GM19238 (cell line): ENCODE measurements around the gene ABCC11.

Source experiments
- DNase-seq: peaks from one replicate; pipeline ENCODE4 v3.0.0; 2011; ENCODE audit warnings: low spot score; ENCODE audit not compliant: insufficient read length

The ABCC11 gene

DNA sequence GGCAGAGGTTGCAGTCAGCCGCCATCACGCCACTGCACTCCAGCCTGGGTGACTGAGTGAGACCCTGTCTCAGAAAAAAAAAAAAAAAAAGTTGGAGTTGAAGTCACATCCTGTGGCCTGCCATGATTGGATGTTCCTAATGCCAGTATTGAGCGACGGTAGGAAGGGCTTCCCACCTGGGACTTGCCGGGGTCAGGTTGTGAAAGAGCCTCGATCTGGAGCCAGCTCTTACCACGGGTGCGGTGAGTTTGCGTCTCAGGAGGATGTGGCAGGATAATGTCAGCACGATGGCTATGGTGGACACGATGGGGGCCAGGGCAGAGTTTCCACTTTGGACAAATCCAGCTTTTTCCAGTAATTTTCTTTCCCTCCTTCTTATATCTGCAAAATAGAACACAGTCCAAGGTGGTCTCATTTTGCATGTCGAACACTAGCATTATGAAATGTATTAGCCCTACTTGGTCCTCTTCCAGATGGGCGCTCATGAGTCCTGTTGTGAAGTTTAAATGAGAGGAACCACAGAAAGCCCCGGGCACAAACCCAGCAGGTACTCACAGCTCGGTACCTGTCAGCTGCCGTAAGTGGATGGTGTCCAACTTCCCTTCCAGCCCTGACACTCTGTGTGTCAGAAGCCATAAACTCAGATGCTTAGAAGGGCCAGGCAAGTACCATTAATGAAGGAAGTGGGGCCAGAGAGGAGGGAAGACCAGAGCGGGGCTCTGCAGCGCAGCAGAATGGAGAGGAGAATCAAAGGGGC is 113.7 kb downstream of the ABCC11 start:
- no peak for DNase-seq

DNA sequence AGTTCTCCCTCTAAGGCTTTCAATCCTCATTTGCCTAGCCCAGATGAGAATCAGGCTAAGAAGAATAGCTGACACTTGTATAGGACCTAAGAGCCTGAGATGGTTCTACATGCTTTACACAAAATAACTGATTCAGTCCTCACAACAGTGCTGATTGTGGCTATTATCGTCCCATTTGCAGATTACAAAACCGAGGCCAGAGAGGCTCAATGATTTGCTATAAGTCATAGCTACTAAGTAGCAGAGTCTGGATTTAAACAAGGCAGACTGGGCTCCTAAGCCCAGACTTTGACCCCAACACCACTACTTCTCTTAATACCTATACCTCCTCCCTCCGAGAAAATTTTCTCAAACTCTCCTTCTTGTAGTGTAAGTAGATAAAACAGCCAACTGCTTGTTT is 114.6 kb downstream of the ABCC11 start:
- DNase-seq = no peak

DNA sequence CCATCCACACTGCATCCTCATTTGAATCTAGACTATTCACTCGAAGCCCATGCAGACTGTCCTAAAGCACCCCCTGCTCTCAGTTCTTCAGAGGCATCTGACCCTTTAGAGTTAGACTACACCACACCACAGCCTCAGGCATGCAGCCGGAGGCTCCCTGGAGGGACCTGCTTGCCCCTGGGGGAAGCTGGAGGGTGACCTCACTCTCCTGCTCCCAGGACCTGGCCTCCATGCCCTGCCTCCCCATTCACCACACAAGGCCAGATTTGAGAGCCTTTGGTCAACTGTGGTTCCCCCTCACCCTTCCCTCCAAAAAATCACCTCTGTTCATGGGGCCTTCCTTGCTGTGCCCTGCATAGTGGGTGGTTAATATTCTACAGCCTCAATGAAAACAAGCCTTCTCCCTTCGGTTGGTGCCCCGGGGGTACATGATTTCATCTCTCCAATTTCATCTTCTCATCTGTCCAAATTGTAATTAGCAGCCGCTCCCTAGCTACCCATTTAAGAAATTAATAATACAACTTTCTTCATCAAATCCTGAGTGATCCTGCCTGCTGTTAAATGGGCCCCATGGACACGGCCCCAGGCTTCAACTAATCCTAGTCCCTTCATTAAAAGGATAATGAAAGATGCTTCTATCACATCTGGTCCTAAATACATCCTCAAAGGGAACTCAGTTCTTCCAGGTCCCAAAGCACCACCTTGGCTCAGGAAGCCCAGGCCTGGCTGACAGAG is 116.0 kb downstream of the ABCC11 start:
- no peak for DNase-seq

DNA sequence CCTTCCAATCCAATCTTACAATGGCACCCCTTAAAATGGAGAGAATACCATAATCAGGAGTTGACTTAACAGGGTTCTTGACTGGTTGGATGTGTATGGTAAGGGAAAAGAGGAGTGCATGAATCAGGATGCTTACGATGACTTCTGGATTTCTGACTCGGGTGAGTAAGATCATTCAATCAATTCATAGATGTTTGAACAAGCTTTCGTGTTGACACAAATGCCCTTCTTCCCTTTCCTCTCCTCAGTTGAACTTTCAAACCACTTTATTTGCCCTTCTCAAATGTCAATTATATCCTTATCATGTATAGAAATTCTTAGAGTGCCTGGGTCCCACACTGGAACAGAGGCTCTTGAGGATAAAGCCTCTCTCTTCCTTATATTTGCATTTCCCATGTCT is 117.4 kb downstream of the ABCC11 start:
- DNase-seq = no peak

DNA sequence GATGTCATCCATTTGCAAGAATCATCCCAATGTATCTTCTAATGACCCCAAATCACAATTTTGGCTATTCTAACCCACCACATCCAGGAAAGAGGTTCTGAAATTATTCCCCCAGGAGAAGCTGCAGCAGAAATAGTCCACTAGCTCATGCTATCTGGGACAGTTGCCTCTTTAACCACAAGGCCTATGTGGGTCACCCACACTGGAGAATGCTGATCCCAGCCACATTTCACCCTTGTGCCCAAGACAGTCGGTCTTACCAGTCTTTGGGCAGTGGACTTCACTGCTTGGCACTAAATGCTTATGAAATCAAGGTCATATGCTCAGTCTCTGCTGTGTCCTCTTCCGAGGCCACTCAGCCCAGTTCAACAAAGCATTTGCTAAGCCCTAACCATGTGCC is 118.6 kb downstream of the ABCC11 start:
- no peak for DNase-seq

DNA sequence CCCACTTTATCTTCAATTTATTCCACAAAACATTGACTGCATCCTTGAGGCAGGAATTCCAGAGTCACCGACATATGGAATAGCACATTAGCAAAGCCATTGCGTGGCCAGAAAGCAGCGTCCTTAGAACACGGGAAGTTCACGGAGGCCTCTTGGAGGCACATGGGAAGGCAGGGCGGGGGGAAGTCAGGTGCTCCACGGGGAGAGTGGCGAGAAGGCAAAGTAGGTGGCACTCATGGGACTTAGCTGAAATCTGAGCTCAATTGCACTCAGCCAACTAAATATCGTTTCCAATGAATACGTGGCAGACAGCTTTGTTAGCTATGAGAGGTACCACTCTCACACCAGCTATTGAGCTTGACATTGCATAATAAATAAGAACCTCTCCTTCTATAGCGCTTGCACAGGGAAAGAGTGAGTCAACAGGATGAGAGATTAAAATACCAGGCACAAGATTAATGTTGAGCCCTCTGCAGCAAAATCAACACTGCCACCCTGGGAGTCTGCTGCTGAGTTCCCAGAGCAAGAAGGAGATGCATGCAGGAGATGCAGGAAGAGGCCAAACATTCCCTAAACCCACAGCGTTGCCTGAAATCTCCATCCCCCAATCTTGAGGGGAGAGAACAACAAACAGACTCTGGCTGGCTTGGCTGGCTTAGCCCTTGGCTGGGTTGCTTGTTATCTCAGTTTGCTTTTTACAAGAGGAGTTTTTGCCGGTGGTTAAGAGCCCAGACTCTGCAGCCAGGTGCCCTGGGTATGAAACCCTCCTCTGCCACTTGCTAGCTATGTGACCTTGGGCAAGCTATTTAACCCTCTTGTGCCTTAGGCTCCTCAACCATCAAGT is 120.3 kb downstream of the ABCC11 start:
- no peak for DNase-seq

DNA sequence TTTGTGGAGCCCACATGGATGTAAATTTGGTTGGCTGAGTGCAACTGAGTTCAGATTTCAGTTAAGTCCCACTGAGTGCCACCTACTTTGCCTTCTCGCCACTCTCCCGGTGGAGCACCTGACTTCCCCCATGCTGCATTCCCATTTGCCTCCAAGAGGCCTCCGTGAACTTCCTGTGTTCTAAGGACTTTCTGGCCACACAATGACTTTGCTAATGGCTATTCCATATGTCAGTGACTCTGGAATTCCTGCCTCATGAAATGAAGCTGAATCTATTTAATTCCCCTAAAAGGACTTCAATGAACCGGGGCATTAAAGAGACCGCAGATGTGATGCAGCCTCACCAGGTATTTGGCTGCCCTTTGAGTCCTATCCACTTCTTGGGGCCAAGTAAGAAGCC is 121.5 kb downstream of the ABCC11 start:
- no peak for DNase-seq

DNA sequence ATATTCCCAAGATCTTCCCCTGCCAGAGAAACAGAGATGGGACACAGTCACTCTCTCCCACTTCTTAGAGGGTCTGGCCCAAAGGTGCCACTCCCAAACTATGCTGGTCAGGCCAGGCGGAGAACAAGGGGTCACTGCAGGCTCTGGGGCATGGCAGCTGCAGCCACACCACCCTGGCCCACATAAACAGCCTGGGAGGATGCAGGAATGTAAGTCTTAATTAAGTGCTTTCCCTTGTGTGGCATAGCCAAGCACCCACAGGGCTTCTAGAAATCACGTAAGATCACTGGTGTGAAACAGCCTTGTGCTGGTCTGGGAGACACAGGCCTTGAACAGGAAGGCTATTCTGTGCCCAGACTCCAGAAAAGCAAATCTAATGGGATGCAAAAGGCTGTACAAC is 123.1 kb downstream of the ABCC11 start:
- DNase-seq = no peak

DNA sequence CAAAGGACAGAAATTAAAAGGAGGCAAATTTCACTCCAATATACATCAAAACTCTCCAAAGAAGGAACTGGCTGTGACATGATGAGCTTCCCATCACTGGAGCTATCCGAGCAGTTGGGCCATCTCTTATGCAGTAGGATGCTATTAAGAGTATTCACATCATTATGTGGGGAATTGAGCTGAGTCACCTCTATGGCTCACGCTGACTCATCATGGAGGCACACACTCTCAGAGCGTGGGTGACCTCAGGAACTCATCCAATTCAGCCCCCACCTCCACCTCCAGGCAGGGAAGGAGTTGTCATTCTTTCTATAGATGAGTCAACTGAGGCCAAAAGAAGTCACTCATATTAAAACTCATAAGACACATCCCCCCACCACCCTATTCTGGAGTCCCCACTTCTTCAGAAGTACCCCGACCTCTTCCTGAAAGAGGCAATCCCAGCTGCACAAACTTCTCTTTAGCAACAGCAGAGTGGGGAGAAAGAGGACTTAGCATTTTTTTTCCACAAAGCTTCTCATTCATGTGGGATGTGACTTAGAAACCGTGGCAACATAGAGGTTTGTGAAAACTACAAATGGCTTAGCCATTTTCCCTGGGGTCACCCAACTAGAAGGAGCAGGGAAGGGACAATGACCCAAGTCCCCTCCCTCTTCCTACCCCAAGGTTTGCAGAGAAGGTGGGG is 124.1 kb downstream of the ABCC11 start:
- DNase-seq = no peak

DNA sequence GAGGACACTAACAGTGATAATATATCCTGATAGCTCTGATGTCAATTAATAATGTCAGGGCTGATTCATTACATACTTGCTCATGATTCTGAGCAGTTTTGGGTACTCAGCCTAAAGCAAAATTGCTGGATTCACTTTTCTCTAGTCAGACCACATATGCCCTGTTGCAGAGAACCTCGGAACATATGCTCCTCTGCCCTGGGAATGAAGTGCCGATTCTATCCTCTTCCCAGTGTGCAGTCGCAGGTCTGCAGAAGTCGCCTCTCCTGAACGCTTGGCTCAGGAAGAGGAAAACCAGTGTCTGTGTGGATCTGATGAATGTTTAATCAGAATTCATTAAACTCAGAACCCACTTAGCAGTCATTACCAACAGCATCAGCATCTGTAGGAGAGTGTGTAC is 126.1 kb downstream of the ABCC11 start:
- no peak for DNase-seq

DNA sequence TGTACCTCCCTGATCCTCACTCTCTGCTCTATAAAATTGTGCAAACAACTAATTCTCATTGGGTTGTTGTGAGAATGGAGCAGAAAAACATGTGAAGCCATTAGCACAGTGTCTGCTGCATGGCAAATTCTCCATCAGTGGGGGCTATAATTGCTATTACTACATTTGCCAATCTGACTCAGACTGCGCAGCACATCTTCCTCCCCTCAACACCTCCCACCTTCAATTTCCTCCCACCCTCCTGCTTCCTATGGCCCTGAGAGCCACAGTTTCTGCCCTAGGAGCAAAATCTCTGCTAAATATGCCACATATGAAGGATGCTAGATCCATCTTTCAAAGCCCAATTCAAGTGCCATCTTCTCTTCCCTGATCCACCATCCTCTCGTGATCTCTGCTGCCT is 128.5 kb downstream of the ABCC11 start:
- no peak for DNase-seq

DNA sequence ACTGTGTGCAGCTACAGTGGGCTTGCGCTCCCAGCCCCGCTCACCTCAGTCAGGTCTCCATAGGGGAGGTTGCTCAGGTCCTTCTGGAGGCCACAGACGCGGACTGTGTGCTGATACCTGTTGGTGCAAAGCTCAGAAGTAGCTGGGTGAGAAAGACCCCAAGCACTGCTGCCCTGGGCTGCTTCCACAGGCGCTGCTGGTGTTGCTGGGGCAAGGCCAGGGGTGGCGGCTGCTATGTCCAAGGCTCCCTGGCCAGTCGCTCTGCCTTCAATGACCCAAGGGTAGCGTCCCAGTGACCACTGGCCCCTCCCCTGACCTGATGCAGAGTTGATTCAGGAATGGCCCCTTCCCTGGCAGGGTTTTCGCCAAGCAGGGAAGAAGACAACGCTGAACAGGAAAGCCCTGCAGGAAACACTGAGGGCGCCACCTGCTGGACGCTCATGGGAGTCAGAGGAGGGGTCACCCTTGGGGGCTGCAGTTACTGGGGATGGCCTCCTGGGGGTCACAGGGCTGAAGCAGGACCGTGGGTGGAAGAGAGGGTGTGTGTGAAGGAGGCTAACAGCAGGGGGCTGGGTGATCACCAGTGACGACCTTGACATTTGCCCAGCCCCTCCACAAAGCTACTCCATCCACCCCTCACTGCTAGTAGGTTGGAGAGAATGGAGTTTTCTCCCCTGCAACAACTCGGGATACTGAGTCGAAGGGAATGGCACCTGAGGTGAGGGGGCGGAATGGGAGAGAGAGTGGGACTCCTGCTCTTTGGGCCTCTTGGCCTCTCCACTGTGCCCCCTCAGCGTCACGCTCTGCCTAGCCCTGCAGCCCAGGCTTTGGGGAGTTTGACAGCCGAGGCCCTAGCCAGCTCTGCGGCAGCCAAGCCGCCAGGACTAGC is 129.9 kb downstream of the ABCC11 start:
- DNase-seq = peak; percentile 71
